HCT116 (cell line): ENCODE results near the gene CDH23. TPM values are rescaled to one million over a fixed set of nuclear protein-coding genes. Genes with fewer than 3 reads are reported as not detected.

Source experiments
- ATAC-seq: fragments of 200-7000 bp; cut with Tn5 transposase; 2 replicates; pipeline ENCODE4 v1.9.1; 2020; ENCODE audit warnings: mild to moderate bottlenecking, moderate library complexity
- BruUV-seq: library from RNA; stranded (reverse); fragments of 400-500 nt; replicated peaks from 2 replicates; lab custom pipeline; 2021; lab: Mats Ljungman, UMichigan
- CTCF ChIA-PET: fragments of 300-600 bp; sonication (Branson Sonifier 250); formaldehyde crosslinking; loops from one replicate; lab custom pipeline; 2021; ENCODE audit warnings: antibody characterized with exemption; lab: Charles Lee
- POLR2A ChIA-PET: fragments of 300-600, 350-600 bp; sonication (Branson Sonifier 250); formaldehyde crosslinking; loops from one replicate; lab custom pipeline; 2021; ENCODE audit warnings: antibody characterized with exemption; lab: Charles Lee
- RAD21 ChIA-PET, 2 experiments: fragments of 300-600 bp; sonication (Branson Sonifier 250); formaldehyde crosslinking; loops; one replicate each; lab custom pipeline; 2023; ENCODE audit warnings: low total read pairs in 2 of 2; ENCODE audit not compliant: uncharacterized antibody in 2 of 2, unreplicated experiment in 2 of 2, low non-redundant PET in 1 of 2; lab: Charles Lee
- DNase-seq: peaks from one replicate; pipeline ENCODE4 v3.0.0-alpha.2; 2010; ENCODE audit warnings: low read depth, low spot score
- H2AFZ ChIP-seq: fragments of 200-600 bp; shearing (Covaris generic), sonication (generic); 2 replicates; pipeline ENCODE4 v1.6.1; 2017; ENCODE audit warnings: low read depth, mixed run types, mixed read lengths, antibody characterized with exemption, low read length; ENCODE audit not compliant: poor library complexity, severe bottlenecking
- H3K27ac ChIP-seq: 2 replicates; pipeline ENCODE4 v1.5.1; 2012; ENCODE audit warnings: low read depth, low read length
- H3K27me3 ChIP-seq: fragments of 200-600 bp; sonication (generic); 2 replicates; pipeline ENCODE4 v1.6.1; 2016; ENCODE audit warnings: mixed run types, low read length, mixed read lengths; ENCODE audit not compliant: insufficient read depth
- H3K36me3 ChIP-seq, 2 experiments: fragments of 200-500 bp in 1 of 2; fragments of 200-600 bp in 1 of 2; sonication (Bioruptor generic) in 1 of 2; sonication (generic) in 1 of 2; 2 replicates each; pipeline versions ENCODE4 v1.5.1 to v1.6.1; 2014 to 2016; ENCODE audit warnings: low read length in 2 of 2, inconsistent platforms in 1 of 2, mixed read lengths in 1 of 2, mixed run types in 1 of 2; ENCODE audit not compliant: insufficient read depth in 2 of 2, control insufficient read depth in 1 of 2
- H3K4me1 ChIP-seq, 2 experiments: fragments of 200-600 bp in 1 of 2; sonication (generic) in 1 of 2; 2 replicates each; pipeline versions ENCODE4 v1.5.1 to v1.6.1; 2012 to 2017; ENCODE audit warnings: low read length in 2 of 2, inconsistent platforms in 1 of 2, mild to moderate bottlenecking in 1 of 2, mixed read lengths in 1 of 2, mixed run types in 1 of 2, moderate library complexity in 1 of 2; ENCODE audit not compliant: insufficient read depth in 2 of 2, control insufficient read depth in 1 of 2
- H3K4me2 ChIP-seq: fragments of 200-600 bp; sonication (generic); 2 replicates; pipeline ENCODE4 v1.6.1; 2017; ENCODE audit warnings: mixed run types, low read length, mixed read lengths
- H3K4me3 ChIP-seq, 2 experiments: fragments of 200-600 bp in 1 of 2; sonication (generic) in 1 of 2; replicated peaks in 1 of 2; 2 replicates each; pipeline ENCODE4 v1.5.1; 2011 to 2016; ENCODE audit warnings: low read length in 2 of 2, control low read depth in 1 of 2, low read depth in 1 of 2, mild to moderate bottlenecking in 1 of 2, mixed read lengths in 1 of 2, mixed run types in 1 of 2
- H3K79me2 ChIP-seq: fragments of 200-600 bp; sonication (generic); 2 replicates; pipeline ENCODE4 v1.6.1; 2017; ENCODE audit warnings: mild to moderate bottlenecking, mixed run types, low read length, moderate library complexity, mixed read lengths; ENCODE audit not compliant: insufficient read depth
- H3K9ac ChIP-seq: fragments of 200-600 bp; sonication (generic); 2 replicates; pipeline ENCODE4 v1.6.1; 2016; ENCODE audit warnings: low read length, mixed read lengths
- H3K9me2 ChIP-seq: fragments of 200-600 bp; sonication (generic), shearing (Covaris generic); 2 replicates; pipeline ENCODE4 v1.6.1; 2017; ENCODE audit warnings: mixed run types, mild to moderate bottlenecking, moderate library complexity; ENCODE audit not compliant: insufficient read depth
- H3K9me3 ChIP-seq, 2 experiments: fragments of 200-500 bp in 1 of 2; fragments of 200-600 bp in 1 of 2; sonication (Bioruptor generic) in 1 of 2; sonication (generic) in 1 of 2; 2 replicates each; pipeline ENCODE4 v1.6.1; 2014 to 2017; ENCODE audit warnings: low read length in 2 of 2, mixed read lengths in 2 of 2, inconsistent platforms in 1 of 2, low read depth in 1 of 2, mild to moderate bottlenecking in 1 of 2, mixed run types in 1 of 2, moderate library complexity in 1 of 2; ENCODE audit not compliant: control insufficient read depth in 1 of 2, insufficient read depth in 1 of 2
- H4K20me1 ChIP-seq: fragments of 200-600 bp; sonication (generic), shearing (Covaris generic); 2 replicates; pipeline ENCODE4 v1.6.1; 2017; ENCODE audit warnings: mixed run types, mild to moderate bottlenecking, moderate library complexity; ENCODE audit not compliant: insufficient read depth
- CBX3 ChIP-seq: IDR thresholded peaks from 2 replicates; pipeline ENCODE4 v1.6.1; 2012; ENCODE audit warnings: low read depth
- CEBPB ChIP-seq: IDR thresholded peaks from 2 replicates; pipeline ENCODE4 v1.6.1; 2012; ENCODE audit warnings: low read depth
- CTCF ChIP-seq, 3 experiments: fragments of 200-600 bp in 1 of 3; sonication (generic) in 1 of 3; IDR thresholded peaks in 2 of 3; conservative IDR thresholded peaks in 1 of 3; 2 replicates each; pipeline ENCODE4 v1.5.1; 2012 to 2017; ENCODE audit warnings: low read depth in 2 of 3, low read length in 2 of 3, antibody characterized with exemption in 1 of 3, borderline replicate concordance in 1 of 3, control low read depth in 1 of 3, mild to moderate bottlenecking in 1 of 3, mixed read lengths in 1 of 3, mixed run types in 1 of 3, moderate library complexity in 1 of 3; ENCODE audit not compliant: insufficient read depth in 1 of 3
- EGR1 ChIP-seq: IDR thresholded peaks from 2 replicates; pipeline ENCODE4 v1.6.1; 2012; ENCODE audit warnings: low read depth
- ELF1 ChIP-seq: IDR thresholded peaks from 2 replicates; pipeline ENCODE4 v1.6.1; 2012; ENCODE audit warnings: low read depth, borderline replicate concordance
- EZH2 ChIP-seq: fragments of 200-600 bp; sonication (generic); IDR thresholded peaks from 2 replicates; pipeline ENCODE4 v1.6.1; 2017; ENCODE audit warnings: antibody characterized with exemption, mixed run types
- FOSL1 ChIP-seq: IDR thresholded peaks from 2 replicates; pipeline ENCODE4 v1.6.1; 2012; ENCODE audit warnings: low read depth
- JUND ChIP-seq: IDR thresholded peaks from 2 replicates; pipeline ENCODE4 v1.6.1; 2012
- POLR2A ChIP-seq: IDR thresholded peaks from 2 replicates; pipeline ENCODE4 v1.7.0; 2011; ENCODE audit warnings: borderline replicate concordance; ENCODE audit not compliant: insufficient read depth, insufficient read length; ENCODE audit errors: extremely low read depth
- POLR2AphosphoS5 ChIP-seq: IDR thresholded peaks from 2 replicates; pipeline ENCODE4 v1.6.1; 2011; ENCODE audit warnings: mild to moderate bottlenecking, low read depth, low read length, moderate library complexity
- RAD21 ChIP-seq: IDR thresholded peaks from 2 replicates; pipeline ENCODE4 v1.6.1; 2012; ENCODE audit warnings: low read depth, mild to moderate bottlenecking
- REST ChIP-seq: IDR thresholded peaks from 2 replicates; pipeline ENCODE4 v1.6.1; 2012; ENCODE audit warnings: low read depth
- SIN3A ChIP-seq: IDR thresholded peaks from 2 replicates; pipeline ENCODE4 v1.6.1; 2012; ENCODE audit warnings: low read depth
- SP1 ChIP-seq: IDR thresholded peaks from 2 replicates; pipeline ENCODE4 v1.6.1; 2012; ENCODE audit warnings: low read depth
- SRF ChIP-seq: IDR thresholded peaks from 2 replicates; pipeline ENCODE4 v1.6.1; 2012; ENCODE audit warnings: low read depth
- TCF7L2 ChIP-seq: IDR thresholded peaks from 2 replicates; pipeline ENCODE4 v1.7.0; 2011; ENCODE audit warnings: borderline replicate concordance, inconsistent platforms; ENCODE audit not compliant: insufficient read depth, insufficient read length; ENCODE audit errors: extremely low read depth
- YY1 ChIP-seq: IDR thresholded peaks from 2 replicates; pipeline ENCODE4 v1.6.1; 2011; ENCODE audit warnings: low read length, low read depth, moderate library complexity, mild to moderate bottlenecking; ENCODE audit not compliant: insufficient replicate concordance; ENCODE audit errors: extremely low read depth
- ZBTB33 ChIP-seq: IDR thresholded peaks from 2 replicates; pipeline ENCODE4 v1.6.1; 2011; ENCODE audit warnings: mild to moderate bottlenecking, low read length, moderate library complexity; ENCODE audit not compliant: insufficient replicate concordance; ENCODE audit errors: extremely low read depth
- ZNF274 ChIP-seq: fragments of 200-500 bp; sonication (Bioruptor generic); IDR thresholded peaks from 2 replicates; pipeline ENCODE4 v1.6.1; 2014; ENCODE audit warnings: mild to moderate bottlenecking, low read depth, low read length, inconsistent platforms
- intact Hi-C: fragments of 100-400 bp; cut with micrococcal nuclease; formaldehyde crosslinking; loops from 2 replicates; pipeline ENCODE4 v1.10.0; 2022
- total RNA-seq: library from RNA; stranded (reverse); gene quantifications from one replicate; pipeline ENCODE4 v1.2.1, GENCODE V29; 2021; ENCODE audit not compliant: unreplicated experiment
- TF ChIP-seq, protein P1 (sequence below): IDR thresholded peaks from 2 replicates; pipeline ENCODE4 v1.6.1; 2012

CDH23 gene
- total RNA-seq, 1 experiment from 2014 or later: not detected

DNA sequence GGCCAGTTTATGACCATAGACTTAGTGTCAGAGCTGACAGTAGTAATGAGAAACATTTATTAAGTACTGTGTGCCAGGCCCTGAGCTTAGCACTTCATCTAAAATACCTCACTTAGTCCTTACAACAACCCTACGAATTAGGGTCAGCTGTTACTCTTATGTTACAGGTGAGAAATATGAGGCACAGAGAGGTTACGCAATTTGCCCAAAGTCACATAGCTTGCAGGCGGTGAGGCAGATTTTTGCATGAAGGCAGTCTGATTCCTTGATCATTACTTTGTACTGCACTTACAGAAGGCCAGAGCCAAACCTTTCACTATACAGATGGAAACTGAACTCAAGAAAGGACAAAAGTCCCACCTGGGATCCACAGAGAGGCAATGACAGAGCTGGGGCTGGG lies 10.2 kb downstream of the CDH23 start:
- Histone ChIP-seq H3K9ac (no peak overlapping the region), H3K79me2 (no peaks in the 10 kb centered on the region), H3K4me1 (no peaks in the 10 kb centered on the region), H4K20me1 (no peaks in the 10 kb centered on the region), H3K9me2 (no peaks in the 10 kb centered on the region), H3K27me3 (no peaks in the 10 kb centered on the region), H3K36me3 (no peaks in the 10 kb centered on the region), H2AFZ (no peak overlapping the region), H3K4me2 (no peak overlapping the region), H3K9me3 (no peaks in the 10 kb centered on the region; a peak in 1 of 4 replicates), H3K4me3 (no peak overlapping the region), H3K27ac (no peak overlapping the region)
- POLR2A ChIA-PET: no interaction called here
- RAD21 ChIA-PET: no interaction called here
- ATAC-seq (no peak), DNase-seq (no peak)
- intact Hi-C loops: no loop called here
- TF ChIP-seq SRF (no peak), ZNF274 (no peak), EGR1 (no peak), ELF1 (no peak), YY1 (no peak), RAD21 (no peak), CBX3 (no peak), JUND (no peak), SIN3A (no peak), FOSL1 (no peak), POLR2AphosphoS5 (no peak), EZH2 (no peak), CEBPB (no peak), REST (no peak), CTCF (IDR thresholded peaks at IDR 0.05 in 2 of 3, conservative IDR thresholded peaks at IDR 0.05 in 1 of 3; ENCODE audit: borderline replicate concordance in 1 of 3, insufficient read depth in 1 of 3, low read depth in 2 of 3, low read length in 2 of 3) (no peak), TCF7L2 (no peak), SP1 (no peak), ZBTB33 (no peak), POLR2A (no peak)
- TF ChIP-seq, protein P1, sequence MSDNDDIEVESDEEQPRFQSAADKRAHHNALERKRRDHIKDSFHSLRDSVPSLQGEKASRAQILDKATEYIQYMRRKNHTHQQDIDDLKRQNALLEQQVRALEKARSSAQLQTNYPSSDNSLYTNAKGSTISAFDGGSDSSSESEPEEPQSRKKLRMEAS: no peak
- no TSS peak for BruUV-seq
- CTCF ChIA-PET: no interaction called here
